ENCODE measurements around the gene ZNF367. TPM values are rescaled to one million over a fixed set of nuclear protein-coding genes. Genes with fewer than 3 reads are reported as not detected.
"Not testable (repeated sequence)": the region's sequence is repeated elsewhere in the genome, so short reads cannot be mapped to it uniquely, and the experiment has no call there.

ZNF367 gene
- total and polyA plus RNA-seq, 2 donors (not counting 1 experiment from before 2014, with no cell fraction given): 1.3 to 2.2 TPM

DNA sequence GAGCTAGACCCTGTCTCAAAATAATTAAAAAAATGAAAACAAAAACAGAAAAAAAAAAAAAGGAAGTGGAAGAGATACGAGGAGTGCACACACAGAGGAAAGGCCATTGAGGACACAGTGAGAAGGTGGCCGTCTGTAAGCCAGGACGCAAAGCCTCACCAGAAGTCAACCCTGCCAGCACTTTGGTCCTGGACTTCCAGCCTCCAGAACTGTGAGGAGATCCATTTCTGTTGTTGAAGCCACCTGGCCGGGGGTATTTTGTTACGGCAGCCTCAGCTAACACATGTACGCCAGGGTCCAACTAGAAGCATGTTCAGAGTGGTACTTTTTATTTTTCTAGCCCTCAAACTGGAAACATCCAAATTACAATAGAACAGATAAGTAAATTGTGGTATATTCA is 56.5 kb downstream of the ZNF367 start:
- no peaks in the 10 kb centered on the region for H3K9me3 ChIP-seq (ENCODE audit: control extremely low read depth in 1 of 3, control insufficient read depth in 2 of 3, insufficient read depth in 1 of 3, low read length in 2 of 3)
- H3K27ac ChIP-seq (ENCODE audit: low read length in 2 of 2): no peak overlapping the region
- 90% methylated on average over 2 of the region's 6 CpGs for WGBS (ENCODE audit: insufficient coverage)
- TF ChIP-seq, protein P1, sequence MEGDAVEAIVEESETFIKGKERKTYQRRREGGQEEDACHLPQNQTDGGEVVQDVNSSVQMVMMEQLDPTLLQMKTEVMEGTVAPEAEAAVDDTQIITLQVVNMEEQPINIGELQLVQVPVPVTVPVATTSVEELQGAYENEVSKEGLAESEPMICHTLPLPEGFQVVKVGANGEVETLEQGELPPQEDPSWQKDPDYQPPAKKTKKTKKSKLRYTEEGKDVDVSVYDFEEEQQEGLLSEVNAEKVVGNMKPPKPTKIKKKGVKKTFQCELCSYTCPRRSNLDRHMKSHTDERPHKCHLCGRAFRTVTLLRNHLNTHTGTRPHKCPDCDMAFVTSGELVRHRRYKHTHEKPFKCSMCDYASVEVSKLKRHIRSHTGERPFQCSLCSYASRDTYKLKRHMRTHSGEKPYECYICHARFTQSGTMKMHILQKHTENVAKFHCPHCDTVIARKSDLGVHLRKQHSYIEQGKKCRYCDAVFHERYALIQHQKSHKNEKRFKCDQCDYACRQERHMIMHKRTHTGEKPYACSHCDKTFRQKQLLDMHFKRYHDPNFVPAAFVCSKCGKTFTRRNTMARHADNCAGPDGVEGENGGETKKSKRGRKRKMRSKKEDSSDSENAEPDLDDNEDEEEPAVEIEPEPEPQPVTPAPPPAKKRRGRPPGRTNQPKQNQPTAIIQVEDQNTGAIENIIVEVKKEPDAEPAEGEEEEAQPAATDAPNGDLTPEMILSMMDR (IDR thresholded peaks at IDR 0.05): no peak
- no peak for TF ChIP-seq EZH2 (IDR thresholded peaks at IDR 0.05; ENCODE audit: borderline replicate concordance, insufficient read depth, low read depth, low read length, poor library complexity, severe bottlenecking)
- no peak overlapping the region for H3K27ac Mint-ChIP-seq
- no peaks in the 10 kb centered on the region for H3K27me3 ChIP-seq (replicated peaks in 1 of 4; ENCODE audit: control extremely low read depth in 1 of 4, control insufficient read depth in 3 of 4, insufficient read depth in 4 of 4, low read length in 3 of 4)
- intact Hi-C loops (cut with micrococcal nuclease): no loop called here
- ATAC-seq (ENCODE audit: low read depth) (no peak), DNase-seq (no peak)
- H3K79me2 ChIP-seq (ENCODE audit: control insufficient read depth, insufficient read depth, low read length): no peaks in the 10 kb centered on the region
- no peaks in the 10 kb centered on the region for H3K9me3 Mint-ChIP-seq (ENCODE audit: insufficient read depth)
- ChIA-PET POLR2A (no interaction called here), CTCF (no interaction called here)
- H2AFZ ChIP-seq (ENCODE audit: insufficient read depth, low read depth, low read length, poor library complexity, severe bottlenecking): no peak overlapping the region
- H3K4me2 ChIP-seq (replicated peaks; ENCODE audit: low read depth, low read length, poor library complexity, severe bottlenecking): no peak overlapping the region
- no peaks in the 10 kb centered on the region for H3K4me1 ChIP-seq (ENCODE audit: control insufficient read depth in 2 of 2, insufficient read depth in 2 of 2, low read length in 2 of 2)
- no peak overlapping the region for H3K9ac ChIP-seq (ENCODE audit: low read length)
- no peaks in the 10 kb centered on the region for H3K27me3 Mint-ChIP-seq
- H3K4me3 Mint-ChIP-seq: no peak overlapping the region
- H3K4me3 ChIP-seq (ENCODE audit: control extremely low read depth in 1 of 5, extremely low read depth in 1 of 5, insufficient read depth in 1 of 5, low read depth in 2 of 5, low read length in 4 of 5): no peak overlapping the region
- H3K4me1 Mint-ChIP-seq: no peaks in the 10 kb centered on the region
- H3K36me3 ChIP-seq (replicated peaks in 1 of 2; ENCODE audit: control extremely low read depth in 1 of 2, control insufficient read depth in 1 of 2, extremely low read depth in 1 of 2, insufficient read depth in 2 of 2, low read length in 1 of 2): no peaks in the 10 kb centered on the region
- H4K20me1 ChIP-seq (ENCODE audit: control insufficient read depth, insufficient read depth, low read length, poor library complexity, severe bottlenecking): no peaks in the 10 kb centered on the region

DNA sequence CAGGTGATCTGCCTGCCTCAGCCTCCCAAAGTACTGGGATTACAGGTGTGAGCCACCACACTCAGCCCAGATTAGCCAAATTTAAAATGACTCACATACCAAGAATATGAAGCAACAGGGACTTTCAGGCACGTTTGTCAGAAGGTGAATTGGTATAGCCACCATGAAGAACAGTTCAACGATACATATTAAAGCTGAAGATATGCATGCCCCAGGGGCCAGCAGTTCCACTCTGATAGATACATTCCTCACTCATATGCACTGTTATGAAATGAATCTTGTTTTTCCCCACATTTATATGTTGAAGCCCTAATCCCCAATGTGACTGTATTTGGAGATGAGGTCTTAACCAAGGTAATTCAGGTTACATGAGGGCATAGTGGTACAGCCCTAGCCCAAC is 57.2 kb downstream of the ZNF367 start:
- Histone ChIP-seq H3K4me1 (ENCODE audit: control insufficient read depth in 2 of 2, insufficient read depth in 2 of 2, low read length in 2 of 2) (no peaks in the 10 kb centered on the region), H3K9ac (ENCODE audit: low read length) (no peak overlapping the region), H3K36me3 (replicated peaks in 1 of 2; ENCODE audit: control extremely low read depth in 1 of 2, control insufficient read depth in 1 of 2, extremely low read depth in 1 of 2, insufficient read depth in 2 of 2, low read length in 1 of 2) (no peaks in the 10 kb centered on the region), H3K27ac (ENCODE audit: low read length in 2 of 2) (no peak overlapping the region), H3K4me2 (replicated peaks; ENCODE audit: low read depth, low read length, poor library complexity, severe bottlenecking) (no peak overlapping the region), H3K27me3 (replicated peaks in 1 of 4; ENCODE audit: control extremely low read depth in 1 of 4, control insufficient read depth in 3 of 4, insufficient read depth in 4 of 4, low read length in 3 of 4) (no peaks in the 10 kb centered on the region), H3K79me2 (ENCODE audit: control insufficient read depth, insufficient read depth, low read length) (no peaks in the 10 kb centered on the region), H2AFZ (ENCODE audit: insufficient read depth, low read depth, low read length, poor library complexity, severe bottlenecking) (no peak overlapping the region), H3K4me3 (ENCODE audit: control extremely low read depth in 1 of 5, extremely low read depth in 1 of 5, insufficient read depth in 1 of 5, low read depth in 2 of 5, low read length in 4 of 5) (no peak overlapping the region), H4K20me1 (ENCODE audit: control insufficient read depth, insufficient read depth, low read length, poor library complexity, severe bottlenecking) (no peaks in the 10 kb centered on the region), H3K9me3 (ENCODE audit: control extremely low read depth in 1 of 3, control insufficient read depth in 2 of 3, insufficient read depth in 1 of 3, low read length in 2 of 3) (no peaks in the 10 kb centered on the region)
- H3K27ac Mint-ChIP-seq: no peak overlapping the region
- no peaks in the 10 kb centered on the region for H3K27me3 Mint-ChIP-seq
- no peak overlapping the region for H3K4me3 Mint-ChIP-seq
- ATAC-seq (ENCODE audit: low read depth): no peak
- H3K4me1 Mint-ChIP-seq: no peaks in the 10 kb centered on the region
- intact Hi-C loops (cut with micrococcal nuclease): no loop called here
- CTCF ChIA-PET: no interaction called here
- no peak for TF ChIP-seq EZH2 (IDR thresholded peaks at IDR 0.05; ENCODE audit: borderline replicate concordance, insufficient read depth, low read depth, low read length, poor library complexity, severe bottlenecking)
- TF ChIP-seq, protein P1 (IDR thresholded peaks at IDR 0.05): no peak
- POLR2A ChIA-PET: no interaction called here
- no peak for DNase-seq
- 92% methylated on average over 2 of the region's 2 CpGs for whole genome bisulfite sequencing (ENCODE audit: insufficient coverage)
- H3K9me3 Mint-ChIP-seq (ENCODE audit: insufficient read depth): no peaks in the 10 kb centered on the region

GRCh38 chr9:96360523-96360922 is 57.6 kb downstream of the ZNF367 start:
- H3K27ac ChIP-seq (ENCODE audit: low read length in 2 of 2); H3K9me3 ChIP-seq (ENCODE audit: control extremely low read depth in 1 of 3, control insufficient read depth in 2 of 3, insufficient read depth in 1 of 3, low read length in 2 of 3); H3K27ac Mint-ChIP-seq; ATAC-seq (ENCODE audit: low read depth); H3K27me3 Mint-ChIP-seq; H3K4me2 ChIP-seq (replicated peaks; ENCODE audit: low read depth, low read length, poor library complexity, severe bottlenecking); H3K27me3 ChIP-seq (replicated peaks in 1 of 4; ENCODE audit: control extremely low read depth in 1 of 4, control insufficient read depth in 3 of 4, insufficient read depth in 4 of 4, low read length in 3 of 4); H3K9me3 Mint-ChIP-seq (ENCODE audit: insufficient read depth); H4K20me1 ChIP-seq (ENCODE audit: control insufficient read depth, insufficient read depth, low read length, poor library complexity, severe bottlenecking); H3K4me3 Mint-ChIP-seq; H3K4me3 ChIP-seq (ENCODE audit: control extremely low read depth in 1 of 5, extremely low read depth in 1 of 5, insufficient read depth in 1 of 5, low read depth in 2 of 5, low read length in 4 of 5); DNase-seq; H3K9ac ChIP-seq (ENCODE audit: low read length); H3K4me1 ChIP-seq (ENCODE audit: control insufficient read depth in 2 of 2, insufficient read depth in 2 of 2, low read length in 2 of 2); intact Hi-C loops (cut with micrococcal nuclease); H2AFZ ChIP-seq (ENCODE audit: insufficient read depth, low read depth, low read length, poor library complexity, severe bottlenecking); CTCF ChIA-PET; H3K4me1 Mint-ChIP-seq; H3K36me3 ChIP-seq (replicated peaks in 1 of 2; ENCODE audit: control extremely low read depth in 1 of 2, control insufficient read depth in 1 of 2, extremely low read depth in 1 of 2, insufficient read depth in 2 of 2, low read length in 1 of 2); H3K79me2 ChIP-seq (ENCODE audit: control insufficient read depth, insufficient read depth, low read length); POLR2A ChIA-PET: not testable (repeated sequence)
- WGBS (ENCODE audit: insufficient coverage): no CpG with 5 or more reads among the region's 6 CpGs

Data from B cell (primary cell).